Esophagus muscularis mucosa (tissue), 4 donors: ENCODE data around the gene AMHR2. TPM values are rescaled to one million over a fixed set of nuclear protein-coding genes. Genes with fewer than 3 reads are reported as not detected.
A peak's percentile ranks its signal among the peaks of the same experiment; 100 is the strongest.

ENCODE experiments used
- DNase-seq: peaks from one replicate; pipeline ENCODE4 v3.0.0-alpha.2; 2017; ENCODE audit errors: extremely low spot score
- H3K27ac ChIP-seq, 4 donors: fragments of 200-600 bp; sonication (generic); replicated peaks in 1 of 4; 1 replicate in 3 of 4; 2 replicates in 1 of 4; pipeline ENCODE4 v1.5.1; 2016 to 2019; ENCODE audit warnings: mild to moderate bottlenecking in 1 of 4
- H3K27me3 ChIP-seq, 4 donors: fragments of 200-600 bp; sonication (generic); one replicate each; pipeline versions ENCODE4 v1.5.1 to v1.6.0; 2016 to 2019
- H3K36me3 ChIP-seq, 4 donors: fragments of 200-600 bp; sonication (generic); one replicate each; pipeline ENCODE4 v1.5.1; 2016 to 2019
- H3K4me1 ChIP-seq, 4 donors: fragments of 200-600 bp; sonication (generic); one replicate each; pipeline ENCODE4 v1.5.1; 2016 to 2019
- H3K4me3 ChIP-seq, 4 donors: fragments of 200-600 bp; sonication (generic); 1 replicate in 2 of 4; 2 replicates in 2 of 4; pipeline ENCODE4 v1.5.1; 2016 to 2019; ENCODE audit warnings: mild to moderate bottlenecking in 4 of 4, moderate library complexity in 1 of 4
- H3K9me3 ChIP-seq, 4 donors: fragments of 200-600 bp; sonication (generic); 1 replicate in 3 of 4; 2 replicates in 1 of 4; pipeline ENCODE4 v1.5.1; 2016 to 2019
- EP300 ChIP-seq: sonication (generic); formaldehyde crosslinking; IDR thresholded peaks from one replicate; pipeline ENCODE4 v1.6.1; 2017; ENCODE audit warnings: antibody characterized with exemption
- POLR2A ChIP-seq: fragments of 450-650 bp; IDR thresholded peaks from one replicate; pipeline ENCODE4 v1.6.1; 2017; ENCODE audit warnings: antibody characterized with exemption, moderate library complexity, mild to moderate bottlenecking, low read depth
- POLR2AphosphoS5 ChIP-seq, 2 donors: sonication (generic); formaldehyde crosslinking; IDR thresholded peaks; one replicate each; pipeline ENCODE4 v1.6.1; 2017; ENCODE audit warnings: antibody characterized with exemption in 2 of 2
- WGBS: methylation state at CpG from one replicate; pipeline ENCODE4 v1.1.5; 2018; 5-methylcytosine and 5-hydroxymethylcytosine counted together
- intact Hi-C: fragments of 100-400 bp; cut with DNase I; formaldehyde crosslinking; loops from one replicate; pipeline ENCODE4 v1.15.1; 2023
- total RNA-seq, 4 donors: library from RNA; depleted of rRNA; stranded (reverse); fragments of >200 nt; gene quantifications; one replicate each; pipeline versions ENCODE4 v1.1.0 to v1.2.1, GENCODE V29; 2016
- TF ChIP-seq, protein P1 (sequence below), 3 experiments: fragments of 200-600 bp in 2 of 3; fragments of 450-650 bp in 1 of 3; sonication (generic) in 2 of 3; IDR thresholded peaks; one replicate each; pipeline ENCODE4 v1.5.1; 2017 to 2019; ENCODE audit warnings: antibody characterized with exemption in 3 of 3, mild to moderate bottlenecking in 2 of 3, moderate library complexity in 1 of 3

AMHR2 gene
- total RNA-seq, 4 donors from 2014 or later, result 0.33 to 0.92 TPM; not detected in 2

DNA sequence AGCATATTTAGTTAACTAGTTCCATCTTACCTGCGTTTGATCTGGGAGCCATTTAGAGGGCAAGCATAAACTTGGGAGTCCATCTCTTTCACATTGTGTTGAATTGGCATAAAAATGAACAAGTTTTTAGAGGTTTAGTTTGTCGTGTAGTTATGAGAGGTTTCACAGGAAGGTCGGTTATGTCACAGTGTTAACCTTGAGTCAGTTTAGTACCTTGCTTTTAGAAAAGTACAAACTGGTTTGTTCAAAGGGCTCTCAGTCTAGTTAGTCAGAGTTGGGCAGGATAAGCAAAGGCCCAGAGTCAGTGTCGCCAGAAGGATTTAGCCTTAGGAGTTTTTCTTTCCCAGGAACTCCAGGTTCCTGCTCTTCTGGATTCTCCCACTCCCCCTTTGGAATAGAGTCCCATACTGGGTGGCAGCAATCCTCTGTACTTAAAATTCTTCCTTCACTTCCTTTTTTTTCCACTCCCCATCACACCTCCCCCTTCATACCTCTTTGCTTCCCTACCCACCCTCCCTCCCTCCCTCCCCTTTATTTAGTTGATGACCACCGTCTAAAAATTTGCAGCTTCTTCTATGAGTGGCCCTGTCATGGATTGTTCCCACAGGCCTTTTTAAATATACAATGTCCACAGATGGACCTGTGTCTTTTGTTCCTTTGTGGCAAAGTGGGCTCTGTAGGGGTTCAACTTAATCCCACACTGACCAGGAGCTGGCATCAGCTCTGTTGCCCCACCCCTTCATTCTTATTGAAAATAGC is 40.3 kb downstream of the AMHR2 start:
- H3K4me3 ChIP-seq, result no peak overlapping the region
- peaks cover 95 to 100% (median 100%) of the 10 kb centered on the region in 4 donors for H3K36me3 ChIP-seq
- intact Hi-C loops, result no loop called here
- H3K4me1 ChIP-seq, result peaks cover 49 to 82% (median 66%) of the 10 kb centered on the region in 4 donors
- TF ChIP-seq POLR2AphosphoS5 (IDR thresholded peaks at IDR 0.05), result no peak
- DNase-seq, result no peak
- no peaks in the 10 kb centered on the region for H3K9me3 ChIP-seq
- peak overlapping the region in 3 of 4 donors; percentile 8 to 39 (median 36) for H3K27ac ChIP-seq
- H3K27me3 ChIP-seq, result no peaks in the 10 kb centered on the region
- 64% methylated on average over 5 of the region's 5 CpGs for WGBS

DNA sequence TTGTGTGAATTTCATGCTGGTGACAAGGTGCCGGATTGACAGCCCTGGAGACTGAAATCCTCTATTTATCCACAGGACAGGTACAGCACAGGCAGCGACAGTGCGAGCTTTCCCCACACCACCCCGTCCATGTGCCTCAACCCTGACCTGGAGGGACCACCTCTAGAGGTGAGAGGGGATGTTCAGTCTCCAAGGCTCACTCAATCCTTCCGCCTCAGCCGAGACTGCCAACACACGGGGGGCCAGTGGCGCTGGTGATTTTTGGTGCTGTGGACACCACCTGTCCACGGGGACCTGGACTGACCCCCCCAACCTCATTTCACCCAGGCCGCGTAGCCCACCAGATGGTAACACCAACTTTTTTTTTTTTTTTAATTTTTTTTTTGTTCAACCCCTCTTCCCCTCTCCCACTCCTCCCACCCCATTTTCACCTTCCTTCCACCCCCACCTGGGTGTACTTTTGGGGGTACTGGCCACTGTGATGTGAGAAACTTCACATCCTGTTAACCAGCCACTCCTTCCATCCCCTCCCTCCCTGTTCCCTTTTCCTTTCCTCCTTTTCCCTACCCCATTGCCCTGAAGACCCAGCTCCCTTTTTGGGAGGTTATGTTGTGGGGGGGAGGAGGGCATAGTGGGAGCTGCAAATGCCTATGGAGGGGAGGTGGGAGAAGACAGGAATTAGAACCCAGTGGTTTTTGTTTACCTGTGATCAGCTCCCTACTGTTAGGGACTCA is 41.2 kb downstream of the AMHR2 start:
- TF ChIP-seq EP300 (no peak), POLR2A (no peak), POLR2AphosphoS5 (IDR thresholded peaks at IDR 0.05) (no peak)
- TF ChIP-seq, protein P1, sequence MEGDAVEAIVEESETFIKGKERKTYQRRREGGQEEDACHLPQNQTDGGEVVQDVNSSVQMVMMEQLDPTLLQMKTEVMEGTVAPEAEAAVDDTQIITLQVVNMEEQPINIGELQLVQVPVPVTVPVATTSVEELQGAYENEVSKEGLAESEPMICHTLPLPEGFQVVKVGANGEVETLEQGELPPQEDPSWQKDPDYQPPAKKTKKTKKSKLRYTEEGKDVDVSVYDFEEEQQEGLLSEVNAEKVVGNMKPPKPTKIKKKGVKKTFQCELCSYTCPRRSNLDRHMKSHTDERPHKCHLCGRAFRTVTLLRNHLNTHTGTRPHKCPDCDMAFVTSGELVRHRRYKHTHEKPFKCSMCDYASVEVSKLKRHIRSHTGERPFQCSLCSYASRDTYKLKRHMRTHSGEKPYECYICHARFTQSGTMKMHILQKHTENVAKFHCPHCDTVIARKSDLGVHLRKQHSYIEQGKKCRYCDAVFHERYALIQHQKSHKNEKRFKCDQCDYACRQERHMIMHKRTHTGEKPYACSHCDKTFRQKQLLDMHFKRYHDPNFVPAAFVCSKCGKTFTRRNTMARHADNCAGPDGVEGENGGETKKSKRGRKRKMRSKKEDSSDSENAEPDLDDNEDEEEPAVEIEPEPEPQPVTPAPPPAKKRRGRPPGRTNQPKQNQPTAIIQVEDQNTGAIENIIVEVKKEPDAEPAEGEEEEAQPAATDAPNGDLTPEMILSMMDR (IDR thresholded peaks at IDR 0.05), result no peak
- Histone ChIP-seq H3K4me3 (no peak overlapping the region), H3K27me3 (no peaks in the 10 kb centered on the region), H3K36me3 (peaks cover 95 to 100% (median 100%) of the 10 kb centered on the region in 4 donors), H3K9me3 (no peaks in the 10 kb centered on the region), H3K4me1 (peaks cover 47 to 84% (median 65%) of the 10 kb centered on the region in 4 donors), H3K27ac (peak overlapping the region; percentile 8 to 39 (median 26))
- no peak for DNase-seq
- intact Hi-C loops, result no loop called here
- 85% methylated on average over 11 of the region's 11 CpGs for WGBS

DNA sequence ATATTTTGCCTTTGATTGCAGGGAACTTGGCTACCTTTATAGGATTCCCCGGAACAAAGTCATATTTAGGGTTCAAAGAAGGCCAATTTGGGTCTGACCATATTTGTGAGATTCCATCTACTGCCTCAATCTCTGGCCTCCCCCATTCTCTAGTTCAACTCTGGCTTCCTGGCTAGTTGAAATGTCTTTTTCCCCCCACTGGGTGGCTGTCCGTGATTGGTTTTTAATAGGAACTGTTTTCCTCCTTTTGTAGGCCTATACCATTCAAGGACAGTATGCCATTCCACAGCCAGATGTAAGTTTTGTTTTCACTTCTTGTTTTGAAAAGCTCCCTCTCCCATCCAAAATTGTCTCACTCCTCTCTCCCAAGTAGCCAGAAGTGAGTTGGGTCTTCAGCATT is 42.0 kb downstream of the AMHR2 start:
- H3K4me1 ChIP-seq, result peaks cover 39 to 82% (median 61%) of the 10 kb centered on the region in 4 donors
- intact Hi-C loops, result no loop called here
- peak overlapping the region in 3 of 4 donors; percentile 17 to 39 (median 36) for H3K27ac ChIP-seq
- H3K4me3 ChIP-seq, result no peak overlapping the region
- TF ChIP-seq POLR2AphosphoS5 (IDR thresholded peaks at IDR 0.05) (no peak), POLR2A (no peak), EP300 (no peak)
- TF ChIP-seq, protein P1 (IDR thresholded peaks at IDR 0.05), result no peak
- no peak for DNase-seq
- H3K27me3 ChIP-seq, result no peaks in the 10 kb centered on the region
- H3K36me3 ChIP-seq, result peaks cover 96 to 100% (median 100%) of the 10 kb centered on the region in 4 donors
- H3K9me3 ChIP-seq, result no peaks in the 10 kb centered on the region
- 41% methylated on average over 2 of the region's 2 CpGs for WGBS

- peak overlapping the region in 2 of 4 donors; percentile 10 to 36 for H3K27ac ChIP-seq
- WGBS, result 37% methylated on average over 4 of the region's 4 CpGs
- intact Hi-C loops, result no loop called here
- no peak for DNase-seq
- no peaks in the 10 kb centered on the region for H3K27me3 ChIP-seq
- TF ChIP-seq EP300 (no peak), POLR2A (no peak), POLR2AphosphoS5 (IDR thresholded peaks at IDR 0.05) (no peak)
- TF ChIP-seq, protein P1 (IDR thresholded peaks at IDR 0.05), result no peak
- peaks cover 29 to 80% (median 57%) of the 10 kb centered on the region in 4 donors for H3K4me1 ChIP-seq
- H3K4me3 ChIP-seq, result no peak overlapping the region
- H3K9me3 ChIP-seq, result no peaks in the 10 kb centered on the region
- peaks cover 98 to 100% (median 100%) of the 10 kb centered on the region in 4 donors for H3K36me3 ChIP-seq
These were observed 43.0 kb downstream of the AMHR2 start for GRCh38 chr12:53466640-53467039.

DNA sequence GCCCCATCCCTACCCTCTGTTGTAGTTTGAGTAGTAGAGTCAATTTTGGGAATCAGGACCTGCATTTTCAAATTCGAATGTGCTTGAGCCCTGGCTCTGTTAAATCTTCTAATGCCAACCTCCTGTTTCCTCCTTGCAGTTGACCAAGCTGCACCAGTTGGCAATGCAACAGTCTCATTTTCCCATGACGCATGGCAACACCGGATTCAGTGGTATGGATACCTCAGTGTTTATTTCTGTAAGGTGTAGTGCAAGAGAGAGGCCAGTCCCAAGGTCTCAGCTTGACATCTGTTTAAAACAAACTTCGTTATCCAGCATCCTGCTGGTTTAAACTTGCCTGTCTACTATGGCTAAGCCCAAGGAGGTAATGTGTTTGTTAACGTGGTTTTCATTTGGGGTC is 43.4 kb downstream of the AMHR2 start:
- Histone ChIP-seq H3K4me1 (peaks cover 30 to 80% (median 56%) of the 10 kb centered on the region in 4 donors), H3K27ac (peak overlapping the region in 1 of 4 donors; percentile 10), H3K9me3 (no peaks in the 10 kb centered on the region), H3K27me3 (no peaks in the 10 kb centered on the region), H3K36me3 (peaks cover 94 to 100% (median 100%) of the 10 kb centered on the region in 4 donors), H3K4me3 (no peak overlapping the region)
- 52% methylated on average over 5 of the region's 5 CpGs for WGBS
- DNase-seq, result no peak
- intact Hi-C loops, result no loop called here
- TF ChIP-seq, protein P1 (IDR thresholded peaks at IDR 0.05), result no peak
- no peak for TF ChIP-seq POLR2A
- TF ChIP-seq POLR2AphosphoS5 (IDR thresholded peaks at IDR 0.05), result no peak
- TF ChIP-seq EP300, result no peak
